ENCODE measurements around the gene SH3RF3. TPM values are rescaled to one million over a fixed set of nuclear protein-coding genes. Genes with fewer than 3 reads are reported as not detected.

Gene SH3RF3
- total and polyA plus RNA-seq, 12 donors, result 0.72 to 19.1 (median 12.2) TPM

DNA sequence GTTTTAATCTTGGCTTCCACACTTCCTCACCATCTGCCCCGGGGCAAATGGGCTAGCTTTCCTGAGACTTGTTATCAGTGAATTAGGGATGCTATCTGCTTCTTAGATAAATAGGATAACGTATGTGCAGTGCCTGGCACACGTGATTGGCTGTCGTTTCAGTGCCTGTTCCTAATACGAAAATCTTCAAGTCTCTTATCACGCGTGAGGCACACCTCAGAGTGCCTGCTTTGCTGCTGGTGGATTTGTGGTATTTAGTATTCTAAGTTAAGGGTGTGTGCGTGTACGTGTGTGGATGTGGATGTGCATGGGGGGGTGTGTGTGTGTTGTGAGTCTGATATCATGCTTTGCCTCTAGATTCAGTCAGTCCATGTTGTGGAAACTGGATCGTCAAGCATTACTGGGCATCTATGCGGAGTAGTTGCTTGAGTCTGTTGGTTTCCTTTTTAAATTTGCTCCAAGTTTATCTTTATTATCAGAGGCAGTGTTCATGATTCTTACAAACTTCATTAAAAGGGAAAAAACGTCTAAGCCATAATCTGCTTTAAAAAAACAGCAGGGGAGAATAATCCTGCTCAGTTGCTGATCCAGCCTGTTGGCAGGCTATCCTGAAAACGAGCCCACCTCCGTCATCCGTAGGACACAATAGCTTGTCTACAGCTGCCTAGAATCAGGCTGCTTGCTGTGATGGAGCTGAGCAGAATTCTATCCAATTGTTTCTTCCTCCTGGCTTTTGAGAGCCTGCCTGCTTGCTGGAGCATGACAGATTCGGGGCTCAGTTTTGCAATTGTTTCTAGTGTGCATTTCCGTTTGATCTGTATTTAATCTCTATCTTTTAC, 6.6 kb downstream of the SH3RF3 start:
- no peak for TF ChIP-seq POLR2A (IDR thresholded peaks at IDR 0.05)
- TF ChIP-seq, protein P1, sequence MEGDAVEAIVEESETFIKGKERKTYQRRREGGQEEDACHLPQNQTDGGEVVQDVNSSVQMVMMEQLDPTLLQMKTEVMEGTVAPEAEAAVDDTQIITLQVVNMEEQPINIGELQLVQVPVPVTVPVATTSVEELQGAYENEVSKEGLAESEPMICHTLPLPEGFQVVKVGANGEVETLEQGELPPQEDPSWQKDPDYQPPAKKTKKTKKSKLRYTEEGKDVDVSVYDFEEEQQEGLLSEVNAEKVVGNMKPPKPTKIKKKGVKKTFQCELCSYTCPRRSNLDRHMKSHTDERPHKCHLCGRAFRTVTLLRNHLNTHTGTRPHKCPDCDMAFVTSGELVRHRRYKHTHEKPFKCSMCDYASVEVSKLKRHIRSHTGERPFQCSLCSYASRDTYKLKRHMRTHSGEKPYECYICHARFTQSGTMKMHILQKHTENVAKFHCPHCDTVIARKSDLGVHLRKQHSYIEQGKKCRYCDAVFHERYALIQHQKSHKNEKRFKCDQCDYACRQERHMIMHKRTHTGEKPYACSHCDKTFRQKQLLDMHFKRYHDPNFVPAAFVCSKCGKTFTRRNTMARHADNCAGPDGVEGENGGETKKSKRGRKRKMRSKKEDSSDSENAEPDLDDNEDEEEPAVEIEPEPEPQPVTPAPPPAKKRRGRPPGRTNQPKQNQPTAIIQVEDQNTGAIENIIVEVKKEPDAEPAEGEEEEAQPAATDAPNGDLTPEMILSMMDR (IDR thresholded peaks at IDR 0.05), result no peak
- Histone ChIP-seq H3K27ac (peak overlapping the region in 3 of 5 donors; percentile 25 to 43 (median 27)), H3K36me3 (replicated peaks in 1 of 2) (no peaks in the 10 kb centered on the region), H3K9me3 (replicated peaks in 1 of 3) (no peaks in the 10 kb centered on the region), H3K4me1 (replicated peaks in 1 of 2) (peaks cover 16 to 43% of the 10 kb centered on the region in 2 donors), H3K27me3 (no peaks in the 10 kb centered on the region), H3K4me3 (no peak overlapping the region)
- WGBS, 4 donors, result 58 to 61% (median 59%) methylated on average over 15 to 17 of the region's 17 CpGs
- peak in 3 of 7 donors; percentile 18 to 56 (median 22) for DNase-seq
- intact Hi-C loops (cut with DNase I), result no loop called here

DNA sequence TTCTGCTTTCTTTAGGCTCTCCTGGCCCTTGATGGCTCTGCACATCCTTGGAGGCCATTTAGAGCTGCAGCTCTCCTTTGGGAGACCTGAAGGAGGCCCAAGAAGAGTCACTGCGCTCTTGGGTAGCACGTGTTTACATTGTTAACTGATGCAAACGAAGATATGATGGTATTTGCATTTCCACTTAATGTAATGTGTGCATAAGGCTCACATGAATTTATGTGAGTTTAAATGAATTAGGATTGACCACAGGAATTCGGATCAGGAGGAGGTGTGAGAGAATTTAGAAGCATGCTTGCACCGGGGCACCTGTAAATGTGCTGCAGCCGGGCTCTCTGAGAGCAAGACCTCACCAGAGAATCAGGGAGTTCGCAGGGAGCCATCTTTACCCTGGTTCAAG, 7.5 kb downstream of the SH3RF3 start:
- peak in 2 of 7 donors; percentile 1 to 13 for DNase-seq
- no peaks in the 10 kb centered on the region for H3K9me3 ChIP-seq (replicated peaks in 1 of 3)
- no peak overlapping the region for H3K4me3 ChIP-seq
- H3K27me3 ChIP-seq, result no peaks in the 10 kb centered on the region
- no peak for TF ChIP-seq POLR2A (IDR thresholded peaks at IDR 0.05)
- TF ChIP-seq, protein P1 (IDR thresholded peaks at IDR 0.05), result no peak
- no peaks in the 10 kb centered on the region for H3K36me3 ChIP-seq (replicated peaks in 1 of 2)
- H3K27ac ChIP-seq, result no peak overlapping the region
- 91 to 96% (median 94%) methylated on average over 7 of the region's 7 CpGs for WGBS, 4 donors
- intact Hi-C loops (cut with DNase I), result no loop called here
- H3K4me1 ChIP-seq (replicated peaks in 1 of 2), result peaks cover 12 to 34% of the 10 kb centered on the region in 2 donors

DNA sequence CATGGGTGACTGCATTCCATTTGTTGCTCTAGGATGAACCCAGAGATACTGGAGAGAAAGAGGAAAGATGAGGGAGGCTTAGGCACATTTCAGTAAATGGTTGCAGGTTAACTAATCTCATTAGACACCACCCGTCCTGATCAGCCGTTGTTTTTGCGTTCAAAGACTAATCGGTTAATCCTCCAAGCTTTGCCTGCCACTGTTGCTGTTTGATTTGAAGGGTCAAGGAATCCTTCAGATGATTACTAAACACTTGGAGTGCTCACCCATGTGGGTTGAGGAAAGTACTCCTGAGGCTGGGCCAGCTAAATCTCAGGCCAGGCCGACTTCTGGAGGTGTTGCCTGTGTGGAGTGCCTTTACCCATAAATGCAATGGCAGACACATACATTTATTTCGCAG, 8.6 kb downstream of the SH3RF3 start:
- Histone ChIP-seq H3K36me3 (replicated peaks in 1 of 2) (no peaks in the 10 kb centered on the region), H3K27me3 (no peaks in the 10 kb centered on the region), H3K4me3 (no peak overlapping the region), H3K27ac (no peak overlapping the region), H3K9me3 (replicated peaks in 1 of 3) (no peaks in the 10 kb centered on the region), H3K4me1 (replicated peaks in 1 of 2) (peaks cover 12 to 23% of the 10 kb centered on the region in 2 donors)
- WGBS, 4 donors, result 80 to 98% (median 89%) methylated on average over 5 to 6 of the region's 6 CpGs
- intact Hi-C loops (cut with DNase I), result no loop called here
- DNase-seq, result peak in 1 of 7 donors; percentile 25
- no peak for TF ChIP-seq POLR2A (IDR thresholded peaks at IDR 0.05)
- TF ChIP-seq, protein P1 (IDR thresholded peaks at IDR 0.05), result no peak

DNA sequence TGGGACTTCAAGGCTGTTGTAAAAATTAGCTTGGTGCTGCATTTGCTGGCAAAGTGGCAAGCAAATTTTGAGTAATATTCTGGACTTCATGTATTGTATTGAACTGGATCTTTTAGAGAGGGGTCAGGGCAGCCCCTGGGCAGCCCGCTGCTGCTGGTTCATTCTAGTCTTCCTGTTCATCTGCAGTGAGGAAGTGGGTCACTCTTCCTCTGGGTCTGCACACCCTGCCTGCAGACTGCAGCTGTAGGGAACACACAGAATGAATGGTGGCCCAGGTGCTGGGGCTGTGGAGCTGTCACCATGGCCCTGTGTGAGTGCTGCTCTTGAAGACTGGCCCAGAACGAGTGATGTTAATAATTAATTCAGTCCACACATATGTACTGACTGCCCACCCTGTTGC, 9.4 kb downstream of the SH3RF3 start:
- H3K4me1 ChIP-seq (replicated peaks in 1 of 2), result peaks cover 12 to 20% of the 10 kb centered on the region in 2 donors
- TF ChIP-seq, protein P1 (IDR thresholded peaks at IDR 0.05), result no peak
- no peak for TF ChIP-seq POLR2A (IDR thresholded peaks at IDR 0.05)
- peak in 2 of 7 donors; percentile 15 to 39 for DNase-seq
- H3K9me3 ChIP-seq (replicated peaks in 1 of 3), result no peaks in the 10 kb centered on the region
- 67 to 83% (median 73%) methylated on average over 1 to 2 of the region's 2 CpGs for WGBS, 4 donors
- H3K27me3 ChIP-seq, result no peaks in the 10 kb centered on the region
- intact Hi-C loops (cut with DNase I), result no loop called here
- no peaks in the 10 kb centered on the region for H3K36me3 ChIP-seq (replicated peaks in 1 of 2)
- H3K27ac ChIP-seq, result no peak overlapping the region
- H3K4me3 ChIP-seq, result no peak overlapping the region

Data from adrenal gland (tissue), 12 donors.